ENCODE data around the gene TMED8.

TMED8 gene

DNA sequence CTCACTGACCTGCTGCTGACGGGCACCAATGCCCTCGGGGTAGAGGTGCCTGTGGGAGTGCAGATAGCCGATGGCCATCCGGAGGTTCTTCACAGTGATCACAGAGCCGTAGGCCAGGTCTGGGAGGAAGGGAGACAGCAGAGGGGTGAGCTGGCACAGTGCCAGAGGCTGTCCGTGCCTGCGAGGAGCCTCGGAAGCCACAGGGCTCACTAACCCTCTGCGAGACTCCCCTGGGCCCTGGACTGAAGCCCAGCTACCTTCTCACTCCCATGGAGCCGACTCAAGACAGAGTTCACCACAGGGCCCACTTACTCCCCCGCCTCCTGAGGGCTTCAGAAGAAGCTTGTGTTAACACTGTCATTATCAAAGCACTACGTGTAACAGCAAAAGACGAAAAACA, 80.7 kb downstream of the TMED8 start:
- Mint-ChIP-seq H3K9me3 (no peaks in the 10 kb centered on the region), H3K27ac (peak overlapping the region in 1 of 3 experiments; percentile 42)
- TF ChIP-seq, protein P1, sequence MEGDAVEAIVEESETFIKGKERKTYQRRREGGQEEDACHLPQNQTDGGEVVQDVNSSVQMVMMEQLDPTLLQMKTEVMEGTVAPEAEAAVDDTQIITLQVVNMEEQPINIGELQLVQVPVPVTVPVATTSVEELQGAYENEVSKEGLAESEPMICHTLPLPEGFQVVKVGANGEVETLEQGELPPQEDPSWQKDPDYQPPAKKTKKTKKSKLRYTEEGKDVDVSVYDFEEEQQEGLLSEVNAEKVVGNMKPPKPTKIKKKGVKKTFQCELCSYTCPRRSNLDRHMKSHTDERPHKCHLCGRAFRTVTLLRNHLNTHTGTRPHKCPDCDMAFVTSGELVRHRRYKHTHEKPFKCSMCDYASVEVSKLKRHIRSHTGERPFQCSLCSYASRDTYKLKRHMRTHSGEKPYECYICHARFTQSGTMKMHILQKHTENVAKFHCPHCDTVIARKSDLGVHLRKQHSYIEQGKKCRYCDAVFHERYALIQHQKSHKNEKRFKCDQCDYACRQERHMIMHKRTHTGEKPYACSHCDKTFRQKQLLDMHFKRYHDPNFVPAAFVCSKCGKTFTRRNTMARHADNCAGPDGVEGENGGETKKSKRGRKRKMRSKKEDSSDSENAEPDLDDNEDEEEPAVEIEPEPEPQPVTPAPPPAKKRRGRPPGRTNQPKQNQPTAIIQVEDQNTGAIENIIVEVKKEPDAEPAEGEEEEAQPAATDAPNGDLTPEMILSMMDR (IDR thresholded peaks at IDR 0.05; ENCODE audit: unreplicated experiment in 3 of 3): no peak

DNA sequence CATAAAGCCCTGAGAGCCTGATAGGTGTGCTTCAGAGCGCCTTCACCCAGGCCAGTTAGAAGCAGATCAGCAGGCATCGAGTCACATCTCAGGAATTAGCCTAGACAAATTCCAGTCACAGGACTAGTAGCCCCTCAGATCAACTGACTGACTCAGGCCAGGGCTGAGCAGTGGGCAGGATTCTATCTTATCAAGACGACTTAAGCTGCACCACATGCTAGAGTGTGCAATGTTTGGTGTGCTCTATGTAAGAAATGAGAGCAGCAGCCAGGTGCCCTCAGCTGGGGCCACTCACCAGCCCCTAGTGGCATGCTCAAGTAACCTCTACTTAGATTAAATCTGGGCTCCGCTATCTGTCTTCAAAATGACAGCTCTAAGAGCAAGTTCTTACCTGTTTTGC, 86.2 kb downstream of the TMED8 start:
- Mint-ChIP-seq H3K9me3 (no peaks in the 10 kb centered on the region), H3K27ac (no peak overlapping the region), H3K27me3 (ENCODE audit: low read depth) (no peaks in the 10 kb centered on the region), H3K4me1 (peaks cover 2% of the 10 kb centered on the region), H3K4me3 (no peak overlapping the region), H3K36me3 (ENCODE audit: low read depth) (peaks cover 43% of the 10 kb centered on the region)
- TF ChIP-seq, protein P1 (IDR thresholded peaks at IDR 0.05; ENCODE audit: unreplicated experiment in 3 of 3): no peak

More for the DNA sequence above, 80.7 kb downstream of the TMED8 start:
- Mint-ChIP-seq H3K4me3 (no peak overlapping the region), H3K4me1 (peaks cover 30% of the 10 kb centered on the region), H3K36me3 (ENCODE audit: low read depth) (peaks cover 50% of the 10 kb centered on the region), H3K27me3 (ENCODE audit: low read depth) (no peaks in the 10 kb centered on the region)

DNA sequence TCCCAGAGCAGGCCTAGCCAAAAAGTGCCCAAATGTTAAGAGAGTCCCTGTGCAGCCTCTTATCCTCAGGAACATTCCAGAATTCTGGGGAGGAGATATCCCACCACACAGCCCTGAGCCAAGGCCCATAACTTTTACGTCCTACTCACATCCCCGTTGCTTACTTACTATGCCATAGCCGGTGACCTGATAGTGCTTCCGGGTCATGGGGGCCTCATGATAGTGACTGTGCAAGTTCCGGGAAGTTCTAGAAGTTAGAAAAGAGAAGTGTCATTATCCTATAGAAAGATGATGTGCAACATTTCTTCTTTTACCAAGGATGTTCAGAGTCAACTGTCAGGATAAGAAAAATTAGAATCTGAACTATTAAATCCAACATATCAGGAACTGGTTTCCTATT, 90.3 kb downstream of the TMED8 start:
- Mint-ChIP-seq H3K27ac (no peak overlapping the region), H3K9me3 (no peaks in the 10 kb centered on the region), H3K36me3 (ENCODE audit: low read depth) (peaks cover 50% of the 10 kb centered on the region), H3K4me3 (no peak overlapping the region), H3K27me3 (ENCODE audit: low read depth) (no peaks in the 10 kb centered on the region), H3K4me1 (peaks cover 6% of the 10 kb centered on the region)
- TF ChIP-seq, protein P1 (IDR thresholded peaks at IDR 0.05; ENCODE audit: unreplicated experiment in 3 of 3): no peak

All from nephron (organoid).